Measurements from ENCODE around the gene MLH3.
A peak's percentile ranks its signal among the peaks of the same experiment; 100 is the strongest.
"Not testable (repeated sequence)": the region's sequence is repeated elsewhere in the genome, so short reads cannot be mapped to it uniquely, and the experiment has no call there.

The MLH3 gene

GRCh38 chr14:75068294-75069120 is 17.2 kb upstream of the MLH3 start:
- peak overlapping the region; percentile 59 for H3K4me3 ChIP-seq (ENCODE audit: low read depth, low read length)
- no peak for DNase-seq (ENCODE audit: low read depth)

- DNase-seq (ENCODE audit: low read depth); H3K4me3 ChIP-seq (ENCODE audit: low read depth, low read length): not testable (repeated sequence)
Observed at GRCh38 chr14:75067765-75068164, 16.5 kb upstream of the MLH3 start.

GRCh38 chr14:75067212-75067611 is 15.9 kb upstream of the MLH3 start:
- H3K4me3 ChIP-seq (ENCODE audit: low read depth, low read length) = no peak overlapping the region
- no peak for DNase-seq (ENCODE audit: low read depth)

DNA sequence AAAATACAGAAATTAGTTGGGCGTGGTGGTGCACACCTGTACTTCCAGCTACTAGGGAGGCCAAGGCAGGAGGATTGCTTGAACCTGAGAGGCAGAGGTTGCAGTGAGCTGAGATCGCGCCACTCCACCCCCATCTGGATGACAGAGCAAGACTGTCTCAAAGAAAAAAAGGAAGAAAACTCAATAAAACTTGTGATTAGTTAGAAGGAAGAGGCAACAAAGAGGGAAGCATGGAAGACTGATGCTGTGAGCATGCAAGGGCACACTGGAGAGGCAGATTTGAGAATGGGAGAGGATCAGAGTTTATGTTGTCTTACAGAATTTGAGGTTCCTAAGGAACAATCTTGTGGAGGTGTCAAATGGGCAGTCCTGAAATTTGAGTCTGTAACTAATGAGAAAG is 15.4 kb upstream of the MLH3 start:
- H3K4me3 ChIP-seq (ENCODE audit: low read depth, low read length) = no peak overlapping the region
- DNase-seq (ENCODE audit: low read depth) = no peak

DNA sequence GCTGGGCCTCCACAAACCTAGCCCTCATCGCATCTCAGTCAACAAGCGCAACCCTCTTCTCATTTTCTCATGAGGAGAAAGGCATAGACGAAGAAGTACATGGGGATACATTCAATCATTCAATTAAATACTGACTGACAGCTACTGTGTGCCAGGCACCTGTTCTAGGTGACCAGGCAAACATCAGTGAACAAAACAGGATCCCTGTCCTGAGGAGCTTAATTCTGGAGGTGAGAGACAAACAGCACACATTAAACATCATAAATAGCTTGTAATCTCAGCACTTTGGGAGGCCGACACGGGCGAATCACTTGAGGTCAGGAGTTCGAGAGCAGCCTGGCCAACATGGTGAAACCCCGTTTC is 12.9 kb upstream of the MLH3 start:
- no peak for DNase-seq (ENCODE audit: low read depth)
- peak overlapping the region; percentile 63 for H3K4me3 ChIP-seq (ENCODE audit: low read depth, low read length)

DNA sequence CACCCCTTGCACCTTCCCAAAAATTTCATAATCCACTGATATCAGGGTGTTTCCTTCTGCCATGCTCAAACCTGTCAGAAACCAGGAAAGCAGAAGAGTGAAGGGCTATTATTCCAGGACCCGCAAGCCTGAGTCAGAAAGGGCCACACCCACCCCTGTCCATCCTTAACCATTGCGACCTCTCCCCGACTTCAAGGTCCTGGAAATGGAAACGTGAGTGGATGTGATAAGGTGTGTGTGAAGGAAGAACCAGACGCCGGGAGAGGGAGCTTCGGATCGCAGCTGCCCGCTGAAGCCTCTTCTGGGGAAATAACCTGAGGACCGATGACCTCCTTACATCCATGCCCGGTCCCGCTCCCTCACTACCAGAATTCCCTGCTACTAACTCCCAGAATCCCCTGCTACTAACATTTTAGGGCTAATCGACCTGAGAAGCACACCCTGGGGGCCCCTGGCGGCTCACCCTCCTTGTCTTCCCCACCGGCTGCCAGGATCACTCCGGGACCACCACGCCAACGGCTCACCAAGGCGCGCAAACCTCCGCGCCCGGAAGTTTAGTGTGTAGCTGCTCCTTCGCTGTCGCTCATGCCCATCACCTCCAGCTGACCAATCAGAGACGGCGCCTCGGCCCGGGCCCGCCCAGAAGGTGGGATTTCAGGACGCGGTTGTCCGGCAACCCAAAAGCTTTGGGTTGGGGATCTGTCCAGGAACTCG is 12.4 kb upstream of the MLH3 start, which contains the start of gene ACYP1:
Gene ACYP1 (minus strand): TSS at position 534 of the 714 bp plus-strand sequence. CDS start 471 bp downstream, at position 63.
- peak within 1 kb of the TSS; percentile 63 for H3K4me3 ChIP-seq (ENCODE audit: low read depth, low read length)
- peak; percentile 48 for DNase-seq (ENCODE audit: low read depth)

DNA sequence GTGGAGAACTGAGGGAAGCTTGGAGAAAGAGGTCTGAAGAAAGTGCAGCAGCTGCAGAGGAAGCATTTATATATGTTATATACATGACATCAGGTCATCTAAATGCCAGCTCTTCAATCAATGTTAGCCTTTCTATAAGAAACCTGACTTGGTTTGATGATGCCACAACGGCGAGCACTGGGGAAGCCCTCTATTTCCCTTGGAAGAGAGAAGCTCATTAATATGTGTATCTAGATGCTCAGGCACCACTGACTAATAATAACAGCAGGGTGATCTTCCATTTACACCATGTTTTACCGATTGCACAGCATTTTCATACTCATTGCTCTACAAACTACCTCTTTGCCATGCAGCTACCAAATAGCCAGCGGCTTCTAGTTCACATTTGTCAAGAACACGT is 11.7 kb upstream of the MLH3 start:
- DNase-seq (ENCODE audit: low read depth) = no peak
- H3K4me3 ChIP-seq (ENCODE audit: low read depth, low read length) = peak overlapping the region; percentile 63

- H3K4me3 ChIP-seq (ENCODE audit: low read depth, low read length) = no peak overlapping the region
- DNase-seq (ENCODE audit: low read depth) = no peak
Observed at GRCh38 chr14:75060420-75060819, 9.2 kb upstream of the MLH3 start.

- DNase-seq (ENCODE audit: low read depth) = no peak
Observed at GRCh38 chr14:75059642-75060041, 8.4 kb upstream of the MLH3 start.

DNA sequence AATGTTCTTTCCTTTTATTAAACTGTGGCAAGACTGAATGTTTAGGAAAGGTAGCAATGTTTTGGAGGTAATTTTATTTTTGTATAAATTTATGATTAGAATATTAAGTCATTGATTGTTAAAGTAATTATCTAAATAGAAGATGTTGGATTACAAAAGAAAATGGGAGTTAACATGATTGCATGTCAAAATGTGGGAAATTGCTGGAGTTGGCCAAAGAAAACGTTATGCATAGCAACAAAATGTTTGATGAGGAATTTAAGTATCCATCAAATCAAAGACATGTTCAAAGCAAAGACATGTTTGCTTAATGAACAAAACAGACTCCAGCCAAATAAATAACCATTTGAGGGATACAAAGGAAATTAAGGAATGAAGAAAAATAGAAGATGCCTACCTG is 3.2 kb upstream of the MLH3 start:
- no peak for DNase-seq (ENCODE audit: low read depth)
- H3K4me3 ChIP-seq (ENCODE audit: low read depth, low read length) = no peak overlapping the region

More at GRCh38 chr14:75059642-75060041, 8.4 kb upstream of the MLH3 start:
- no peak overlapping the region for H3K4me3 ChIP-seq (ENCODE audit: low read depth, low read length)

DNA sequence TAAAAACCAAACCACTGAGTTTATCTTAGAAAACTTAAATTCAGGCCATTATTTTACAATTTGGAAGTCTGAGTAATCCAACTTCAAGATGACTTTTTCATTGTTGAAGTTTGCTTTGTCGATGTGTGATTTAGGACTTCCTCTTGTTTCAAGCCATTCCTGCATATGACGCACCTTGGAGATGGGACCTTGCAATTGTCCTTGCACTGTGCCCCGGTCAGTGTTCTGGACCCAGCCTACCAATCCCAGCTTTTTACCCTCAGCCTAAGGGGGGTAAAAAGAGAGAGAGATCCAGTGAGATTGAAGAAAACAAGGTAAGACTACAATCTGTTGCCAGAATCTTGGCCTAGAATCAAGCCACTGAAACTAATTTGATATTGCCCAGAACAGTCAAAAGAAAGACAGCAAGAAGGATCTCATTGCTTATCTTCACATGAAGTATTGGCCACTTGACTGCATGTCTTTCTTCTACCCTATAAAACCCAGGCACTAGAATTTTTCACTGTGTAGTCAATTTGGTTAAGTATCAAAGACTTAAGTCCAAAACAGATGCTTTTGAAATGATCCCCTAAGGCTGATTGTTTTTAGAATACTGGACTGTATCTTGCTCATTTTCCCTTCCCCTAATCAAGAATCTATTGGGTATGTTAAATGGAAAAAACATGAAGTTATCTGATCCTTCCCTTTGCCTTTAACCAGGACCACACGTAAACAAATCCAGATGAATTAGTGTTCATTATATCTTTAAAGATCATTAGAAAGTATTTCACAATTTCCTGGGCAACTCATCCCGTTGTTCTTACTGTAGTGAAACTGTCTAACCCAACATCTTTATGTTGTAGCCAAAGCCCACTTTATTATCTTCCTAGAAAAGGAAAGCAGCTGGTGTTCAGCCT is 2.4 kb upstream of the MLH3 start:
- no peak for DNase-seq (ENCODE audit: low read depth)
- H3K4me3 ChIP-seq (ENCODE audit: low read depth, low read length) = no peak overlapping the region

GRCh38 chr14:75051556-75051899 is 261 bp upstream of the MLH3 start:
- H3K4me3 ChIP-seq (ENCODE audit: low read depth, low read length) = peak overlapping the region; percentile 70
- DNase-seq (ENCODE audit: low read depth) = no peak

DNA sequence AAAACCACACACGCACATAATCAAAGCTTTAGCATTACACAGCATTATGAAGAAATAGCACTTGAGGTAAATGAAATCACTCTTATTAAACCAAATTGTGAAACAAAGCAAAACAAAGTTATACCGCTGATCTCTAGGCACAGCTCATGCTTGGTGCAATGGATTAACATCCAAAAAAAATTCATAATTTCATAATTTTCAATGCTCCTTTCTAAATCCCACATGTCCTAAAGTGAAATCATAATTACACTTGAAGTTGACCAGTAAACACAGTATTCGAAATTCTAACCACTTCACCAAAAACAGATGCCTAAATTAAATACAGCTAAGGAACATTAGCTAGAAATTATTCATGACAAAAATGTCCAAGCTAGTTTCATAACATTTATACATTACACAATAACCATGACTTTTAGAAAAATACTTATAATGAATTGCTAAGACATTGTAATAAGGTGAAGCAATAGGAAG is 1.5 kb downstream of the MLH3 start:
- no peak for DNase-seq (ENCODE audit: low read depth)
- H3K4me3 ChIP-seq (ENCODE audit: low read depth, low read length) = no peak overlapping the region

DNA sequence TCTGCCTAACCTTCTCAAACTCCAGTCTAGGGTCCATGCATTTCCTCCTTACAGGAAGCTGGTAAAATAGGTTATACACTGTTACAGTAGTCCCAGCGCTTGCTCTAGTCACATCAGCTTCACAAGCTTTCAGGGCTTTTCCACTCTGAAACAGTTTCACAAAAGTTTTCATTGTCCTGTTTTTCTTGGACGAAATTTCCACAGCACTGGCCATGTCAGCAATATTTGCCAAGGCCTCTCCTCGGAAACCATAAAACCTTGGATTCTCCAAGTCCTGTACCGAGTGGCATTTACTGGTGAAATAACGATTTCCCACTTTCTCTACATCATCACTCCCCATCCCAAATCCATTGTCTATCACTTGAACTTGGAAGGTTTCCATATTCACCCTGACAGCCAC is 2.1 kb downstream of the MLH3 start:
- no peak for DNase-seq (ENCODE audit: low read depth)
- no peak overlapping the region for H3K4me3 ChIP-seq (ENCODE audit: low read depth, low read length)

DNA sequence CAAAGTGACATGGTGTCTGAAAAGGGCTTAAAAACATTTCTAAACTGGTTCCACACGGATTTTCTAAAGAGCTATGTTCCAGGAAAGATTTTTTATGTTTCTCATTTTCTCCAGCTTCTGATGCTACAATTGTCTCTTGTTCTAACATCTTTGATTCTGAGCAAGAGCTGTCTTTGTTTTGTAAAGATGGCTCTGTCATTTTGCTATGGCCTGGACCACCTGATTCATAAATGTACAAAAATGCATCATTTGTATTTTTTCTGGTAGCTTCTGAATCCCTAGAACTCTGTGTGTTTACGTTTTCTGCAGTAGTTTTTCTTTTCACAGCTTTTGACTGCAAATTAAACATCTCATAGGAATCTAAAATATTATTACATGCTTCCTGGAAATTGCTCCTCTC is 3.2 kb downstream of the MLH3 start:
- DNase-seq (ENCODE audit: low read depth) = no peak
- H3K4me3 ChIP-seq (ENCODE audit: low read depth, low read length) = no peak overlapping the region

DNA sequence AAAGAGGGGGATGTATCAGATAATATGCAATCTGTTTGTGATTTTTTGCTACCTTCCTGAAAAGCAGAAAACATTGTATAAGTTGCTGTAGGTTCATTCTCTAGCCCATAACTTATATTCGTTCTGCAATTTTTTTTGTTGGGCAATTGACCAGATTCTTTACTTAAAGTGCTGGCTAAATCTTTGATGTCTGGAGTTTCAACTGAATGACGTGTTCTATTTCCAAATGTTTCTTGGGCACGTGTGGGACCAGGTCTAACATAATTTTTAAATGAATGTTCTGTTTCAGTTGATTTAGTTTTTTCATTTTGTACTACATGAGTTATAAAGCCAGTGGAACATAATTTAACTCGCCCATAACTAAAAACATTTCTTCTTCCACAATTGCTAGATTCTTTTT is 3.8 kb downstream of the MLH3 start:
- DNase-seq (ENCODE audit: low read depth) = no peak
- no peak overlapping the region for H3K4me3 ChIP-seq (ENCODE audit: low read depth, low read length)

GRCh38 chr14:75046899-75047298 is 4.4 kb downstream of the MLH3 start:
- no peak for DNase-seq (ENCODE audit: low read depth)
- H3K4me3 ChIP-seq (ENCODE audit: low read depth, low read length) = no peak overlapping the region

DNA sequence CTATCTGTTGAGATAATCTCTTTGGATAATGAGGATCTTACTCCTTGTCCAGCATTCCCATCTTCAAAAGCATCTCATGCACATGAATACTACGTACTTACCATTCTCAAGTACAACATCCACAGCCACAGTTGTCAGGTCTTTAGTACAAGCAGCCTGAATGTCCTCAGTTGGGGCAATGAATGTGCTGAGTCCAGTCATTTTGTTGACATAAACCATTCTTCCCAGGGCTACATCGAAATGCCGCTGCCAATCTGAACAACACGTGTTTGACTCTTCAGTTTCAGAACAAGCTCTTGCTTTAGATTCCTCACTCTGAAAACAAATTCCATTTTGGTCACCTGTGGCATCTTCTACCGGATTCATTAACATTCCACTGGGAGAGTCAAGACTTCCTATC is 5.0 kb downstream of the MLH3 start:
- DNase-seq (ENCODE audit: low read depth) = no peak
- H3K4me3 ChIP-seq (ENCODE audit: low read depth, low read length) = no peak overlapping the region

DNA sequence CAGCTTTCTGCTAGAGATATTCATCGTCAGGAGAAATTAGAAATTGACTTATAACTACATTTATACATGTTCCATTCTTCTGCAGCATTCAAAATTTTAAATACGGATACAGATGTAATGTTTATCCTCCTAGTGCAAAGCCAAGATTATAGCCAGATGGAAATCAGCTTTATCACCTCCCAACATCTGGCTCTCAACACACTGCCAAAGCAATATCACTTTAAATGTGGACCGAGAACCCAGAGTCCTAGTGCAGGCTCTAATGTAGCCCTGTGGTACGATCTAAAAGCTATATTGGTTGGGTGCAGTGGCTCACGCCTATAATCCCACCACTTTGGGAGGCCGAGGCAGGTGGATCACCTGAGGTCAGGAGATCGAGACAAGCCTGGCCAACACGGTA is 6.5 kb downstream of the MLH3 start:
- DNase-seq (ENCODE audit: low read depth) = no peak
- no peak overlapping the region for H3K4me3 ChIP-seq (ENCODE audit: low read depth, low read length)

GRCh38 chr14:75044322-75044721 is 6.9 kb downstream of the MLH3 start:
- H3K4me3 ChIP-seq (ENCODE audit: low read depth, low read length) = no peak overlapping the region
- peak; percentile 60 for DNase-seq (ENCODE audit: low read depth)

All from skeletal muscle cell (primary cell).